Pancreas (tissue), 10 donors: ENCODE measurements around the gene DOCK1. TPM values are rescaled to one million over a fixed set of nuclear protein-coding genes. Genes with fewer than 3 reads are reported as not detected.
"Not testable (repeated sequence)": the region's sequence is repeated elsewhere in the genome, so short reads cannot be mapped to it uniquely, and the experiment has no call there.

Source experiments
- ATAC-seq, 4 donors: fragments of 200-7000 bp; cut with Tn5 transposase; one replicate each; pipeline versions ENCODE4 v1.8.0 to v1.9.1; 2020; ENCODE audit warnings: mild to moderate bottlenecking in 4 of 4, moderate library complexity in 4 of 4
- DNase-seq, 6 donors: peaks; one replicate each; pipeline ENCODE4 v3.0.0-alpha.2; 2020
- FAIRE-seq: peaks from 2 replicates; lab custom pipeline; 2012; peaks lifted over from hg19 to GRCh38; lab: Jason Lieb, UNC
- H3K27ac ChIP-seq, 4 donors: fragments of 200-600 bp; sonication (generic); 1 replicate in 3 of 4; 2 replicates in 1 of 4; pipeline versions ENCODE4 v1.5.0 to v1.8.0; 2020
- H3K27me3 ChIP-seq, 4 donors: fragments of 200-600 bp; one replicate each; pipeline ENCODE4 v1.8.0; 2021
- H3K36me3 ChIP-seq, 3 donors: fragments of 200-600 bp; sonication (generic) in 1 of 3; one replicate each; pipeline versions ENCODE4 v1.5.0 to v1.8.0; 2020 to 2021
- H3K4me1 ChIP-seq, 3 donors: fragments of 200-600 bp; one replicate each; pipeline ENCODE4 v1.8.0; 2021
- H3K4me3 ChIP-seq, 4 donors: fragments of 200-600 bp; sonication (generic) in 2 of 4; one replicate each; pipeline versions ENCODE4 v1.5.0 to v1.8.0; 2020 to 2021
- H3K9me3 ChIP-seq, 4 donors: fragments of 200-600 bp; one replicate each; pipeline ENCODE4 v1.8.0; 2021
- WGBS, 2 donors: extraction: QIAGEN DNeasy Blood & Tissue Kit; methylation state at CpG; one replicate each; pipeline ENCODE4 v1.1.7; 2013; 5-methylcytosine and 5-hydroxymethylcytosine counted together
- intact Hi-C, 3 donors: fragments of 100-400 bp; cut with DNase I; formaldehyde crosslinking; loops; one replicate each; pipeline versions ENCODE4 v1.11.1 to v1.14.2; 2022
- polyA plus RNA-seq, 2 donors: library from polyadenylated mRNA; stranded (reverse); fragments of 200-250 nt; gene quantifications; one replicate each; pipeline ENCODE4 v1.2.3, GENCODE V29; 2013
- total RNA-seq, 6 donors: library from RNA; stranded (reverse); fragmentation: NEBNext Ultra II Directional in 4 of 6; extraction: Animal tissue kit (Norgen Biotek cat#: 25700) in 4 of 6; gene quantifications; one replicate each; pipeline versions ENCODE4 v1.2.1 to v1.2.4, GENCODE V29; 2021 to 2023
- TF ChIP-seq, protein P1 (sequence below), 4 donors: fragments of 200-600 bp; sonication (generic) in 3 of 4; IDR thresholded peaks; one replicate each; pipeline versions ENCODE4 v1.5.0 to v1.8.0; 2021; ENCODE audit warnings: antibody characterized with exemption in 4 of 4
- donor health status: healthy with polysubstance abuse.
- donor health status: DM: no; HTN: no; CAD: no; lungs with moderate emphysema.
- donor health status: DM: no; HTN: no; CAD: no.
- donor health status: control.
- donor health status: control.
- donor health status: Bipolar disorder and iron deficiency.
- donor health status: DM: yes; HTN: yes; CAD: no.
- donor health status: DM: no; HTN: no; CAD: no.
- donor health status: DM: no; HTN: no; CAD: no.
- donor health status: DM: yes; HTN: yes; CAD: no.

Gene DOCK1
- total and polyA plus RNA-seq, 8 donors, result 12.1 to 38.6 (median 24.2) TPM

DNA sequence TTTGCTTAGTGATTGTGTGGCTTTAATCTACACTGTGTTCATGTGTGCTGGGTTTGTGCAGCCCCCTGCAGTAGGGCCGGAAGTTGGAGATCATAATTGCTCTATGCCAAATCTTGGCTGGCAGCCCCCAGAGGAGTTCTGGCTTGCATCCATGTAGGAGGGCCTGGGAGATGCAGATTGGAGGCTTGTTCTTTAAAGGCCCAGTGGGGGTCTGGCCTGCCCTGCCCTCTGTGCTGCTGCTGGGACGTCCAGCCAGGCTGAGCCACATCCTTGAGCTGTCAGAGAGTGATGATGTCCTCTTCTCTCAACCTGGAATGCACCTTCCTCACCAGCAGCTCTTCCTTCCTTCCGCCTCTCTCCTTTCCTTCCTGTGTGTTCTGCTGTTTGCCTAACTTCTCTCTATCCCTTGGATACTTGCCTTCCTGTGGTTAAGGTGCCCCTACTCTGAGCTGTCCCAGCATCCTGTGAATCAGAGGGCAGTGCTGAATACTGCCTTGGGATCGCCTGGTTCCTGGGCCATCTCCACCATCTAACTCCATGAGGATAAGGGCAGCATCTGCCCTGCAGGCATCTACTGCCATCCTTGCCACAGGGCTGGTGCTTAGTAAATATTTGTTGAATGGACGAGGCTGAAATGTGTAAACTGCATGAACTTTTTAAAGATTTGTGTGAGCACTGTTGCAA is 30.2 kb downstream of the DOCK1 start:
- intact Hi-C loops, result loop anchor here in 1 of 3 donors (10.0 kb wide), 1 partner anchor 821 kb away; no protein-coding TSS in a partner anchor
- Histone ChIP-seq H3K27me3 (no peaks in the 10 kb centered on the region), H3K4me3 (no peak overlapping the region), H3K27ac (no peak overlapping the region), H3K4me1 (peaks cover 0 to 8% (median 3%) of the 10 kb centered on the region in 3 donors), H3K36me3 (no peaks in the 10 kb centered on the region), H3K9me3 (no peaks in the 10 kb centered on the region)
- TF ChIP-seq, protein P1, sequence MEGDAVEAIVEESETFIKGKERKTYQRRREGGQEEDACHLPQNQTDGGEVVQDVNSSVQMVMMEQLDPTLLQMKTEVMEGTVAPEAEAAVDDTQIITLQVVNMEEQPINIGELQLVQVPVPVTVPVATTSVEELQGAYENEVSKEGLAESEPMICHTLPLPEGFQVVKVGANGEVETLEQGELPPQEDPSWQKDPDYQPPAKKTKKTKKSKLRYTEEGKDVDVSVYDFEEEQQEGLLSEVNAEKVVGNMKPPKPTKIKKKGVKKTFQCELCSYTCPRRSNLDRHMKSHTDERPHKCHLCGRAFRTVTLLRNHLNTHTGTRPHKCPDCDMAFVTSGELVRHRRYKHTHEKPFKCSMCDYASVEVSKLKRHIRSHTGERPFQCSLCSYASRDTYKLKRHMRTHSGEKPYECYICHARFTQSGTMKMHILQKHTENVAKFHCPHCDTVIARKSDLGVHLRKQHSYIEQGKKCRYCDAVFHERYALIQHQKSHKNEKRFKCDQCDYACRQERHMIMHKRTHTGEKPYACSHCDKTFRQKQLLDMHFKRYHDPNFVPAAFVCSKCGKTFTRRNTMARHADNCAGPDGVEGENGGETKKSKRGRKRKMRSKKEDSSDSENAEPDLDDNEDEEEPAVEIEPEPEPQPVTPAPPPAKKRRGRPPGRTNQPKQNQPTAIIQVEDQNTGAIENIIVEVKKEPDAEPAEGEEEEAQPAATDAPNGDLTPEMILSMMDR (IDR thresholded peaks at IDR 0.05), result no peak
- DNase-seq (no peak), FAIRE-seq (no peak), ATAC-seq (no peak)
- WGBS, 2 donors, result 55 to 60% methylated on average over 5 of the region's 5 CpGs

DNA sequence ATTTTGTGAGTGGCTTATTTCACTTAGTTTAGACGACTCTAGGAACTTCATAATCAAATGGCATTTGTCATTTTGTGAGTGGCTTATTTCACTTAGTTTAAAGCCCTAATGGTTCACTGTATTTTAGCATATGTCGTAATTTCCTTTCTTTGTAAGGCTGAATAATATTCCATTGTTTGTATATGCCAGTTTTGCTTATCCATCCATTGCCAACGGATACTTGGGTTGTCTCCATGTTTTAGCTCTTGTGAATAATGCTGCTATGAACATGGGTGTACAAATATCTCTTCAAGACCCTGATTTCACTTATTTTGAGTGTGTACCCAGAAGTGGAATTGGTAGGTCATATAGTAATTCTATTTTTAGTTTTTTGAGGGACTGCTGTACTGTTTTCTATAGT is 31.8 kb downstream of the DOCK1 start:
- Histone ChIP-seq H3K27ac (no peak overlapping the region), H3K9me3 (no peaks in the 10 kb centered on the region), H3K4me3 (no peak overlapping the region), H3K4me1 (peaks cover 4 to 10% (median 6%) of the 10 kb centered on the region in 3 donors), H3K27me3 (no peaks in the 10 kb centered on the region), H3K36me3 (no peaks in the 10 kb centered on the region)
- FAIRE-seq (no peak), ATAC-seq (no peak), DNase-seq (no peak)
- TF ChIP-seq, protein P1 (IDR thresholded peaks at IDR 0.05), result no peak
- intact Hi-C loops, result loop anchor here in 1 of 3 donors (10.0 kb wide), 1 partner anchor 822 kb away; no protein-coding TSS in a partner anchor
- 78% methylated on average over 3 of the region's 3 CpGs for WGBS, 2 donors

DNA sequence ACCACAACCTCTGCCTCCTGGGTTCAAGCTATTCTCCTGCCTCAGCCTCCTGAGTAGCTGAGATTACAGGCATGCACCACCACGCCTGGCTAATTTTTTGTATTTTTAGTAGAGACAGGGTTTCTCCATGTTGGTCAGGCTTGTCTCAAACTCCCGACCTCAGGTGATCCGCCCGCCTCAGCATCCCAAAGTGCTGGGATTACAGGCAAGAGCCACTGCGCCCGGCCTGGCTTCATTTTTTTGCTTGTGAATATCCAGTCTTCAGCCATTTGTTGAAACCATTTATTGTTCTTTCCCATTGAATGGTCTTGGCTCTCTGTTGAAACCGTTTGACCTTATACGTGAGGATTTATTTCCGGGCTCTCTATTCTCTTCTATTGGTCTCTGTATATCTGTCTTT is 32.9 kb downstream of the DOCK1 start:
- H3K9me3 ChIP-seq, H3K27me3 ChIP-seq, H3K36me3 ChIP-seq, H3K27ac ChIP-seq, DNase-seq, ATAC-seq, H3K4me3 ChIP-seq, FAIRE-seq: not testable (repeated sequence)
- intact Hi-C loops, result loop anchor here in 1 of 3 donors (10.0 kb wide), 1 partner anchor 823 kb away; no protein-coding TSS in a partner anchor
- peaks cover 4 to 10% (median 6%) of the 10 kb centered on the region in 3 donors for H3K4me1 ChIP-seq
- 97 to 100% methylated on average over 9 of the region's 9 CpGs for WGBS, 2 donors

DNA sequence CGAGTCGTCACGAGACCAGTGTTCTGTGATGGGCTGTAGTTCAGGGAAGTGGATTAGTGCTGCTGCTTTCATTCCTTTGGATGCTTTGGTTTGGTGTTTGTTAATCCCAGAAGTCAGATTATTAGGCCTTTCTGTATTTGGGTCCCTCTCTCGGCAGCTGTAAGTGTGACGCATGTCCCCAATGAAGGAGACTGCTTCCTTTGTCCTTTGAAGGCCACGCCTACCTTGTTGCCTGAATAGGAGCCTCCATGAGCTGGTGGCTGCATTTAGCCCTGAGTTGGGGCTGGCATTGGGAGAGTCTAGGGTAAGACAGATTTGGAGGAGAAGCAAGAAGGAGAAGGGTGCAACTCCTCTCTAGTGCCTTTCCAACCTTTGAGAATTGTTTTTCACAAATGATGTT is 34.5 kb downstream of the DOCK1 start:
- ATAC-seq (no peak), FAIRE-seq (no peak), DNase-seq (no peak)
- intact Hi-C loops, result loop anchor here in 1 of 3 donors (10.0 kb wide), 1 partner anchor 825 kb away; no protein-coding TSS in a partner anchor
- no peaks in the 10 kb centered on the region for H3K36me3 ChIP-seq
- H3K27me3 ChIP-seq, result no peaks in the 10 kb centered on the region
- H3K4me3 ChIP-seq, result no peak overlapping the region
- H3K27ac ChIP-seq, result no peak overlapping the region
- 95 to 97% methylated on average over 6 of the region's 6 CpGs for WGBS, 2 donors
- peaks cover 4 to 10% (median 6%) of the 10 kb centered on the region in 3 donors for H3K4me1 ChIP-seq
- TF ChIP-seq, protein P1 (IDR thresholded peaks at IDR 0.05), result no peak
- no peaks in the 10 kb centered on the region for H3K9me3 ChIP-seq

DNA sequence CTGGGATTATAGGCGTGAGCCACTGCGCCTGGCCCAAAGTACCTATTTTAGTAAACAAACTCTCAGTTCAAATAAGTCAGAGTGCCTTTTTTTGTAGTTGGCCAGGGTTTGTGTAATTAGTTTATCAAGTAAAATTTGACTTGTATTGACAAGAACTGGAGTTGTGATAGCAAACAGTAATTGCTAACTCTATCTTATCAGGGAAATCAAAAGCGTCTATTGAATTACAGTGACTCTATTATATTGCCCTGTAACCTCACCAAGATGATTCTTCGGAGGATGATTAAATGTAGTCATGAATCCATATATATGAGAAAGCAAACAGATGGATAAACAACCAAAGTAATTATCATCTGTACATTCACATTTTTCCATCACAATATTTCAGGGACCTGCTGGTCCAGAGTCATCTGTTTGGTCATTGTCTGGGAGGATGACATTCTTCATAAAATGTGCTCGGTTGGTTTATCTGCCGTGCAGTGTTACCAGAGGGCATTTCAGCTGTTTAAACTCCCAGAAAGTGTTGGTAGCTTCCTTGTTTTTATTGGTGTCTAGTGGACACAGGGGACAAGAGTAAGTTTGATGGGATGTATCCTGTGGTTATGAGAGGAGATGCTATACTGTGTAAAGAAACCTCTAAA is 35.6 kb downstream of the DOCK1 start:
- intact Hi-C loops, result no loop called here
- H3K9me3 ChIP-seq, result no peaks in the 10 kb centered on the region
- no peak overlapping the region for H3K27ac ChIP-seq
- no peak for DNase-seq
- H3K36me3 ChIP-seq, result no peaks in the 10 kb centered on the region
- WGBS, 2 donors, result 38 to 49% methylated on average over 6 of the region's 6 CpGs
- no peak overlapping the region for H3K4me3 ChIP-seq
- no peaks in the 10 kb centered on the region for H3K27me3 ChIP-seq
- TF ChIP-seq, protein P1 (IDR thresholded peaks at IDR 0.05), result no peak
- H3K4me1 ChIP-seq, result peaks cover 4 to 6% (median 6%) of the 10 kb centered on the region in 3 donors
- no peak for FAIRE-seq
- no peak for ATAC-seq
